HepG2 (cell line): ENCODE measurements around the gene PDLIM7. TPM values are rescaled to one million over a fixed set of nuclear protein-coding genes. Genes with fewer than 3 reads are reported as not detected.

Experiments used
- AHDC1 ChIP-seq: sonication (generic); formaldehyde crosslinking; IDR thresholded peaks from 2 replicates; pipeline ENCODE4 v1.5.1; 2020; ENCODE audit warnings: mild to moderate bottlenecking, missing genetic modification reagents, borderline replicate concordance
- ATF4 ChIP-seq, 2 experiments: fragments of 450-650 bp in 1 of 2; sonication (generic) in 1 of 2; formaldehyde crosslinking; IDR thresholded peaks; 2 replicates each; pipeline versions ENCODE4 v1.5.0 to v1.8.0; 2020 to 2022; ENCODE audit warnings: mild to moderate bottlenecking in 1 of 2, missing genetic modification reagents in 1 of 2
- DPF2 ChIP-seq: sonication (generic); formaldehyde crosslinking; IDR thresholded peaks from 2 replicates; pipeline ENCODE4 v1.4.0; 2020; ENCODE audit warnings: mild to moderate bottlenecking, low read depth, missing genetic modification reagents, borderline replicate concordance
- FLYWCH1 ChIP-seq: sonication (generic); formaldehyde crosslinking; IDR thresholded peaks from 2 replicates; pipeline ENCODE4 v1.8.1; 2023; ENCODE audit warnings: mild to moderate bottlenecking, missing genetic modification reagents
- FOXK2 ChIP-seq: fragments of 450-650 bp; IDR thresholded peaks from 2 replicates; pipeline ENCODE4 v1.6.1; 2016
- NCOA5 ChIP-seq: sonication (generic); formaldehyde crosslinking; IDR thresholded peaks from 2 replicates; pipeline ENCODE4 v1.4.0; 2020; ENCODE audit warnings: missing genetic modification reagents
- PAWR ChIP-seq: sonication (generic); formaldehyde crosslinking; IDR thresholded peaks from 2 replicates; pipeline ENCODE4 v1.4.0; 2020; ENCODE audit warnings: missing genetic modification reagents, mild to moderate bottlenecking, borderline replicate concordance
- TBX3 ChIP-seq: fragments of 450-650 bp; IDR thresholded peaks from 2 replicates; pipeline ENCODE4 v1.6.1; 2017; ENCODE audit warnings: antibody characterized with exemption, mild to moderate bottlenecking, inconsistent platforms, borderline replicate concordance
- ZBTB38 ChIP-seq: sonication (generic); formaldehyde crosslinking; IDR thresholded peaks from 2 replicates; pipeline ENCODE4 v1.5.1; 2020; ENCODE audit warnings: mild to moderate bottlenecking, missing genetic modification reagents
- ZBTB8A ChIP-seq: sonication (generic); formaldehyde crosslinking; IDR thresholded peaks from 2 replicates; pipeline ENCODE4 v1.4.0; 2020; ENCODE audit warnings: mild to moderate bottlenecking, low read depth, missing genetic modification reagents, borderline replicate concordance
- ZEB1 ChIP-seq: IDR thresholded peaks from 2 replicates; pipeline ENCODE4 v1.6.1; 2012; ENCODE audit warnings: mild to moderate bottlenecking, low read depth, inconsistent platforms; ENCODE audit not compliant: insufficient replicate concordance
- ZNF232 ChIP-seq: sonication (generic); formaldehyde crosslinking; IDR thresholded peaks from 2 replicates; pipeline ENCODE4 v1.4.0; 2020; ENCODE audit warnings: missing genetic modification reagents, borderline replicate concordance
- ZNF256 ChIP-seq: sonication (generic); formaldehyde crosslinking; conservative IDR thresholded peaks from 2 replicates; pipeline ENCODE4 v1.4.0; 2020; ENCODE audit warnings: missing genetic modification reagents
- ZNF263 ChIP-seq: sonication (generic); formaldehyde crosslinking; IDR thresholded peaks from 2 replicates; pipeline ENCODE4 v1.4.0; 2020; ENCODE audit warnings: missing genetic modification reagents
- ZNF296 ChIP-seq: sonication (generic); formaldehyde crosslinking; conservative IDR thresholded peaks from 2 replicates; pipeline ENCODE4 v1.5.0; 2020; ENCODE audit warnings: mild to moderate bottlenecking, missing genetic modification reagents
- ZNF547 ChIP-seq: sonication (generic); formaldehyde crosslinking; IDR thresholded peaks from 2 replicates; pipeline ENCODE4 v1.5.1; 2020; ENCODE audit warnings: mild to moderate bottlenecking, missing genetic modification reagents
- polyA plus RNA-seq, 8 experiments: library from polyadenylated mRNA; depleted of rRNA in 3 of 8; stranded (reverse) in 7 of 8; unstranded in 1 of 8; fragments of >200 nt; fragmentation: Illumina TruSeq in 4 of 8; extraction: Trizol in 4 of 8; gene quantifications; 2 replicates each; pipeline versions ENCODE4 v1.2.1 to v1.2.3, GENCODE V29; 2011 to 2016; ENCODE audit warnings: low read depth in 4 of 8, missing spikeins in 1 of 8, mixed read lengths in 1 of 8; ENCODE audit not compliant: insufficient read depth in 1 of 8
- total RNA-seq, 5 experiments: library from RNA; depleted of rRNA; stranded (reverse); fragments of >200 nt; fragmentation: Illumina TruSeq; extraction: Trizol; gene quantifications; 2 replicates each; pipeline ENCODE4 v1.2.3, GENCODE V29; 2016; ENCODE audit warnings: low read depth in 1 of 5
- TF ChIP-seq, protein P1 (sequence below): sonication (generic); formaldehyde crosslinking; IDR thresholded peaks from 2 replicates; pipeline ENCODE4 v1.4.0; 2020; ENCODE audit warnings: mild to moderate bottlenecking, missing genetic modification reagents
- TF ChIP-seq, protein P2 (sequence below): sonication (generic); formaldehyde crosslinking; IDR thresholded peaks from 2 replicates; pipeline ENCODE4 v1.8.1; 2022; ENCODE audit warnings: low read depth, mild to moderate bottlenecking, missing genetic modification reagents
- TF ChIP-seq, protein P3 (sequence below): sonication (generic); formaldehyde crosslinking; IDR thresholded peaks from 2 replicates; pipeline ENCODE4 v1.5.1; 2020; ENCODE audit warnings: missing genetic modification reagents, mild to moderate bottlenecking, borderline replicate concordance

PDLIM7 gene
- total and polyA plus RNA-seq, 2 of the 13 experiments (the other 11 are each of a cell fraction or from before 2014, with no cell fraction given): 21.1 to 31.3 TPM

DNA sequence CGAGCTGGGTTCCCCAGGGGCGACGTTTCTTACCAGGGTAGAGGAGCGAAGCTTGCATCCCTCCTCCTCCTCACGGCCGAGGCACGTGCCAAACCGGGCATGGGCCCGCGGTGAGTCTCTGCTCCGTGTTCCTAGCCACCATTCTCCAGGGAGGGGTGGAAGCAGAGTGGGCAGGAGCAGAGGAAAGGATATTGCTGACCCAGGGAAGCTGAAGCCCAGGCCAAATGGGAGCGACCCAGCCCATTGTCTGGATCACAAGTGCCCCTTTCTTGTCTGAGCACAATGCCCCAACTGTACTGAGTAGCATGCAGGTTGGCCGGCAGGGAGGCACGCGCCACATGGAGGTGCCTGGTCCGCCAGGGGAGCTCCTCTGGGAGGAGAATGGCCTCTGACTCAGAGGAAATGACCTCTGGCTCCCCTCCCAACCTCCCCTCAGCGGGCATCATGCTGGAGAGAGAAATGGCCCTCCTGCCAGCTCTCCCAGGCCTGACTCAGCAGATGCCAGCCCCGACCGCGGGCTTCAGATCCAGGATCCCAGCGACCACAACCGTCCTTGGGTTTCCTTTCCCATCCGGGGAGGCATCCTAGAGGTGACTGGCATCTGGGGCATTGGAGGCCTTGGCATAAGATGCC, 49.7 kb downstream of the PDLIM7 start (continued):
- TF ChIP-seq, protein P1, sequence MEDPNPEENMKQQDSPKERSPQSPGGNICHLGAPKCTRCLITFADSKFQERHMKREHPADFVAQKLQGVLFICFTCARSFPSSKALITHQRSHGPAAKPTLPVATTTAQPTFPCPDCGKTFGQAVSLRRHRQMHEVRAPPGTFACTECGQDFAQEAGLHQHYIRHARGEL: no peak
- TF ChIP-seq, protein P2, sequence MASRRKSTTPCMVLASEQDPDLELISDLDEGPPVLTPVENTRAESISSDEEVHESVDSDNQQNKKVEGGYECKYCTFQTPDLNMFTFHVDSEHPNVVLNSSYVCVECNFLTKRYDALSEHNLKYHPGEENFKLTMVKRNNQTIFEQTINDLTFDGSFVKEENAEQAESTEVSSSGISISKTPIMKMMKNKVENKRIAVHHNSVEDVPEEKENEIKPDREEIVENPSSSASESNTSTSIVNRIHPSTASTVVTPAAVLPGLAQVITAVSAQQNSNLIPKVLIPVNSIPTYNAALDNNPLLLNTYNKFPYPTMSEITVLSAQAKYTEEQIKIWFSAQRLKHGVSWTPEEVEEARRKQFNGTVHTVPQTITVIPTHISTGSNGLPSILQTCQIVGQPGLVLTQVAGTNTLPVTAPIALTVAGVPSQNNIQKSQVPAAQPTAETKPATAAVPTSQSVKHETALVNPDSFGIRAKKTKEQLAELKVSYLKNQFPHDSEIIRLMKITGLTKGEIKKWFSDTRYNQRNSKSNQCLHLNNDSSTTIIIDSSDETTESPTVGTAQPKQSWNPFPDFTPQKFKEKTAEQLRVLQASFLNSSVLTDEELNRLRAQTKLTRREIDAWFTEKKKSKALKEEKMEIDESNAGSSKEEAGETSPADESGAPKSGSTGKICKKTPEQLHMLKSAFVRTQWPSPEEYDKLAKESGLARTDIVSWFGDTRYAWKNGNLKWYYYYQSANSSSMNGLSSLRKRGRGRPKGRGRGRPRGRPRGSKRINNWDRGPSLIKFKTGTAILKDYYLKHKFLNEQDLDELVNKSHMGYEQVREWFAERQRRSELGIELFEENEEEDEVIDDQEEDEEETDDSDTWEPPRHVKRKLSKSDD (CRISPR knock-in tag): 0 out of 2 replicates have a peak, but pooled peaks have one; percentile 36
- TF ChIP-seq PAWR (CRISPR knock-in tag): no peak
- TF ChIP-seq, protein P3, sequence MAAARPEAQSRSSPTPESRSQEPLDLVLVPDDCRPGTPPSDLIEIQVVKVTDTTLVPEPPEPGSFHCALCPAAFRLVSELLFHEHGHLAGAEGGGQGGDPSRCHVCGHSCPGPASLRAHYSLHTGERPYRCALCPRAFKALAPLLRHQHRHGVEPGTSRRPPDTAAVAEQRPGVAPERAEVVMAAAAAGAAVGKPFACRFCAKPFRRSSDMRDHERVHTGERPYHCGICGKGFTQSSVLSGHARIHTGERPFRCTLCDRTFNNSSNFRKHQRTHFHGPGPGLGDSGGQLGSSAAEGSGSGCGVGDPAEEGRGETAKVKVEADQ: no peak
- peak; percentile 23; the same call in 1 of the 2 replicates for TF ChIP-seq ZBTB38 (CRISPR knock-in tag)
- 0 out of 4 replicates have a peak, but pooled peaks of 1 of the 2 experiments have one; percentile 3 for TF ChIP-seq ATF4 (CRISPR knock-in tag; IDR thresholded peaks at IDR 0.05)
- TF ChIP-seq NCOA5 (CRISPR knock-in tag): no peak
- peak; percentile 42; the same call in 1 of the 2 replicates for TF ChIP-seq DPF2 (CRISPR knock-in tag)
- no peak for TF ChIP-seq FLYWCH1 (CRISPR knock-in tag)
- no peak for TF ChIP-seq ZNF256 (CRISPR knock-in tag)
- no peak for TF ChIP-seq ZEB1
- TF ChIP-seq ZNF232 (CRISPR knock-in tag): no peak
- peak; percentile 42; the same call in 1 of the 2 replicates for TF ChIP-seq ZNF263 (CRISPR knock-in tag)
- TF ChIP-seq FOXK2: no peak
- TF ChIP-seq AHDC1 (CRISPR knock-in tag): no peak
- peak; percentile 33; the same call in 1 of the 2 replicates for TF ChIP-seq ZNF547 (CRISPR knock-in tag)
- TF ChIP-seq ZBTB8A (CRISPR knock-in tag): no peak
- TF ChIP-seq ZNF296 (CRISPR knock-in tag): no peak
- no peak for TF ChIP-seq TBX3
